IMR-90 (cell line): Measurements from ENCODE around the gene ABHD17A. TPM values are rescaled to one million over a fixed set of nuclear protein-coding genes. Genes with fewer than 3 reads are reported as not detected.
A peak's percentile ranks its signal among the peaks of the same experiment; 100 is the strongest.

Experiments used
- ATAC-seq: fragments of 200-7000 bp; cut with Tn5 transposase; 2 replicates; pipeline ENCODE4 v1.9.1; 2020; ENCODE audit warnings: low read depth, mild to moderate bottlenecking, moderate library complexity
- BruUV-seq: library from RNA; stranded (reverse); fragments of 400-500 nt; replicated peaks from 2 replicates; lab custom pipeline; 2021; lab: Mats Ljungman, UMichigan
- CTCF ChIA-PET: fragments of 300-600 bp; formaldehyde crosslinking; extraction: SDS; loops from one replicate; lab custom pipeline; 2021; ENCODE audit warnings: antibody characterized with exemption; lab: Yijun Ruan, JAX
- POLR2A ChIA-PET: fragments of 300-600 bp; sonication (Branson Sonifier 250); formaldehyde crosslinking; loops from one replicate; lab custom pipeline; 2022; ENCODE audit warnings: antibody characterized with exemption; ENCODE audit not compliant: unreplicated experiment; lab: Charles Lee
- DNase-seq: peaks from one replicate; pipeline ENCODE4 v3.0.0; 2013
- H2AFZ ChIP-seq: replicated peaks from 2 replicates; pipeline ENCODE3; 2013; ENCODE audit warnings: low read length, mild to moderate bottlenecking; ENCODE audit not compliant: poor library complexity
- H2AK5ac ChIP-seq: 2 replicates; pipeline ENCODE4 v1.6.1; 2013; ENCODE audit warnings: low read depth, low read length, inconsistent platforms
- H2AK9ac ChIP-seq: replicated peaks from 2 replicates; pipeline ENCODE3; 2013; ENCODE audit warnings: mild to moderate bottlenecking, low read depth, low read length, moderate library complexity; ENCODE audit not compliant: poor library complexity
- H2BK120ac ChIP-seq: 2 replicates; pipeline ENCODE4 v1.6.1; 2013; ENCODE audit warnings: low read depth, low read length, inconsistent platforms
- H2BK15ac ChIP-seq: 3 replicates; pipeline ENCODE4 v1.6.1; 2013; ENCODE audit warnings: low read depth, low read length, inconsistent platforms
- H2BK20ac ChIP-seq: 2 replicates; pipeline ENCODE4 v1.6.1; 2013; ENCODE audit warnings: low read depth, mild to moderate bottlenecking, inconsistent platforms, low read length, moderate library complexity
- H2BK5ac ChIP-seq: 2 replicates; pipeline ENCODE4 v1.6.1; 2013; ENCODE audit warnings: mild to moderate bottlenecking, low read depth, low read length, inconsistent platforms; ENCODE audit not compliant: poor library complexity, severe bottlenecking
- H3K14ac ChIP-seq: replicated peaks from 2 replicates; pipeline ENCODE4 v1.6.1; 2013; ENCODE audit warnings: low read depth, low read length, inconsistent platforms
- H3K18ac ChIP-seq: 2 replicates; pipeline ENCODE4 v1.6.1; 2013; ENCODE audit warnings: low read depth, low read length, control low read depth
- H3K23ac ChIP-seq: 2 replicates; pipeline ENCODE4 v1.6.1; 2013; ENCODE audit warnings: low read depth, low read length, inconsistent platforms
- H3K27ac ChIP-seq: 2 replicates; pipeline ENCODE4 v1.5.1; 2013; ENCODE audit warnings: mild to moderate bottlenecking, control low read depth, low read length; ENCODE audit not compliant: insufficient read depth
- H3K27me3 ChIP-seq: 2 replicates; pipeline ENCODE4 v1.6.1; 2013; ENCODE audit warnings: low read length; ENCODE audit not compliant: control insufficient read depth, insufficient read depth
- H3K36me3 ChIP-seq: 2 replicates; pipeline ENCODE4 v1.6.1; 2013; ENCODE audit warnings: low read length, mixed read lengths; ENCODE audit not compliant: control insufficient read depth, insufficient read depth
- H3K4ac ChIP-seq: 2 replicates; pipeline ENCODE4 v1.6.1; 2013; ENCODE audit warnings: low read depth, low read length, inconsistent platforms
- H3K4me1 ChIP-seq: 2 replicates; pipeline ENCODE4 v1.6.1; 2013; ENCODE audit warnings: low read length, mixed read lengths; ENCODE audit not compliant: control insufficient read depth, insufficient read depth
- H3K4me2 ChIP-seq: 2 replicates; pipeline ENCODE4 v1.6.1; 2013; ENCODE audit warnings: low read depth, mild to moderate bottlenecking, control low read depth, low read length, moderate library complexity
- H3K4me3 ChIP-seq: 2 replicates; pipeline ENCODE4 v1.5.1; 2013; ENCODE audit warnings: low read depth, mild to moderate bottlenecking, control low read depth, low read length, moderate library complexity; ENCODE audit not compliant: insufficient read depth
- H3K56ac ChIP-seq: 2 replicates; pipeline ENCODE4 v1.6.1; 2013; ENCODE audit warnings: low read length, inconsistent platforms; ENCODE audit not compliant: insufficient read depth; ENCODE audit errors: extremely low read depth
- H3K79me1 ChIP-seq, 2 experiments: 2 replicates each; pipeline ENCODE4 v1.6.1; 2013; ENCODE audit warnings: low read length in 2 of 2, inconsistent platforms in 1 of 2, low read depth in 1 of 2
- H3K9ac ChIP-seq: 2 replicates; pipeline ENCODE4 v1.6.1; 2013; ENCODE audit warnings: low read depth, low read length, control low read depth
- H3K9me1 ChIP-seq: 2 replicates; pipeline ENCODE4 v1.6.1; 2013; ENCODE audit warnings: low read length, inconsistent platforms; ENCODE audit not compliant: insufficient read depth
- H3K9me3 ChIP-seq: 2 replicates; pipeline ENCODE4 v1.6.1; 2013; ENCODE audit warnings: low read length; ENCODE audit not compliant: control insufficient read depth, insufficient read depth
- H4K20me1 ChIP-seq: 2 replicates; pipeline ENCODE4 v1.6.1; 2013; ENCODE audit warnings: low read length, inconsistent platforms; ENCODE audit not compliant: insufficient read depth
- H4K5ac ChIP-seq: 2 replicates; pipeline ENCODE4 v1.6.1; 2013; ENCODE audit warnings: mild to moderate bottlenecking, low read depth, low read length, control low read depth
- H4K8ac ChIP-seq, 2 experiments: 2 replicates each; pipeline ENCODE4 v1.6.1; 2013; ENCODE audit warnings: low read depth in 2 of 2, low read length in 2 of 2, control low read depth in 1 of 2, inconsistent platforms in 1 of 2
- H4K91ac ChIP-seq: 2 replicates; pipeline ENCODE4 v1.6.1; 2013; ENCODE audit warnings: low read depth, low read length, inconsistent platforms; ENCODE audit not compliant: insufficient read depth
- CHD1 ChIP-seq: IDR thresholded peaks from 2 replicates; pipeline ENCODE4 v1.6.1; 2012; ENCODE audit warnings: low read depth, low read length, improper control_type of control experiment
- FOS ChIP-seq: fragments of 150-350 bp; IDR thresholded peaks from 2 replicates; pipeline ENCODE4 v1.6.1; 2016; ENCODE audit warnings: low read depth, low read length
- MXI1 ChIP-seq: IDR thresholded peaks from 2 replicates; pipeline ENCODE4 v1.6.1; 2012; ENCODE audit warnings: low read depth, mild to moderate bottlenecking, low read length, moderate library complexity, borderline replicate concordance
- POLR2A ChIP-seq: IDR thresholded peaks from 2 replicates; pipeline ENCODE4 v1.6.1; 2012; ENCODE audit warnings: mild to moderate bottlenecking, low read depth, low read length
- RCOR1 ChIP-seq: IDR thresholded peaks from 2 replicates; pipeline ENCODE4 v1.6.1; 2012; ENCODE audit warnings: mild to moderate bottlenecking, low read length, improper control_type of control experiment; ENCODE audit not compliant: insufficient replicate concordance
- WGBS, 2 experiments: methylation state at CpG; one replicate each; pipeline versions ENCODE4 v1.1.5 to v1.1.7; 2013; ENCODE audit warnings: missing lambda C conversion rate in 2 of 2; ENCODE audit not compliant: insufficient read length in 1 of 2; ENCODE audit errors: extremely low coverage in 2 of 2; 5-methylcytosine and 5-hydroxymethylcytosine counted together
- dilution Hi-C: fragments of 300-500 bp; cut with HindIII; formaldehyde crosslinking; loops from one replicate; pipeline ENCODE4 v1.14.3; 2018; ENCODE audit warnings: low sequenced_read_pairs; ENCODE audit not compliant: unreplicated experiment
- in situ Hi-C: fragments of 300-500 bp; cut with MboI; formaldehyde crosslinking; loops from 3 replicates; pipeline ENCODE4 v1.14.3; 2019; ENCODE audit warnings: low sequenced_read_pairs, inconsistent platforms, mixed read lengths
- intact Hi-C: fragments of 100-400 bp; cut with micrococcal nuclease; formaldehyde crosslinking; loops from 2 replicates; pipeline ENCODE4 v1.10.0; 2022
- polyA plus RNA-seq, 3 experiments: library from polyadenylated mRNA; depleted of rRNA; stranded (reverse); fragments of >200 nt; gene quantifications; 2 replicates each; pipeline ENCODE4 v1.2.3, GENCODE V29; 2012; ENCODE audit warnings: low replicate concordance in 1 of 3
- total RNA-seq: library from RNA; depleted of rRNA; stranded (reverse); fragments of >200 nt; gene quantifications from 2 replicates; pipeline ENCODE4 v1.2.3, GENCODE V29; 2012

The ABHD17A gene
- total and polyA plus RNA-seq, 2 of the 4 experiments (the other 2 are of a cell fraction): 37.8 to 76.2 TPM

- TF ChIP-seq RCOR1: no peak
- TF ChIP-seq FOS: no peak
- no peak for TF ChIP-seq CHD1
Measured at GRCh38 chr19:1863638-1864479, 21.4 kb downstream of the ABHD17A start (continued).

GRCh38 chr19:1863328-1863637 is 22.0 kb downstream of the ABHD17A start, which contains the start of gene KLF16:
TSS of gene KLF16 (minus strand) at chr19:1863579. CDS start at chr19:1863497, 82 bp downstream.
- H3K4ac ChIP-seq: peak within 1 kb of the TSS; percentile 91
- CTCF ChIA-PET: no interaction called here
- peaks cover 4 to 49% of the 10 kb centered on the region in 2 experiments; a peak in 3 of 4 replicates for H3K79me1 ChIP-seq
- peak within 1 kb of the TSS; percentile 89 for H3K4me2 ChIP-seq
- no peaks in the 10 kb centered on the region for H3K9me3 ChIP-seq
- H4K5ac ChIP-seq: peak within 1 kb of the TSS; percentile 64
- H3K14ac ChIP-seq: peak within 1 kb of the TSS; percentile 74
- H3K27ac ChIP-seq: peak within 1 kb of the TSS; percentile 91
- no peak within 1 kb of the TSS for H2BK120ac ChIP-seq
- no peaks in the 10 kb centered on the region for H3K27me3 ChIP-seq
- DNase-seq (no peak), ATAC-seq (peak; percentile 0)
- peak within 1 kb of the TSS; percentile 77 for H4K91ac ChIP-seq
- H3K36me3 ChIP-seq: no peaks in the 10 kb centered on the region
- TF ChIP-seq POLR2A (peak; percentile 91), MXI1 (no peak)
- no TSS peak for BruUV-seq
- H3K56ac ChIP-seq: peak within 1 kb of the TSS; percentile 86
- H2BK5ac ChIP-seq: peak within 1 kb of the TSS; percentile 90
- H2BK15ac ChIP-seq: no peak within 1 kb of the TSS; the same call in 2 of the 3 replicates
- H2AFZ ChIP-seq: peak within 1 kb of the TSS; percentile 98
- peak within 1 kb of the TSS; percentile 88 for H3K9ac ChIP-seq
- H2AK9ac ChIP-seq: peak within 1 kb of the TSS; percentile 100
- H4K8ac ChIP-seq: peak within 1 kb of the TSS; percentile 83 to 90
- no peak within 1 kb of the TSS for H2BK20ac ChIP-seq
- POLR2A ChIA-PET: no interaction called here
- in situ Hi-C loops (no loop called here), dilution Hi-C loops (no loop called here), intact Hi-C loops (no loop called here)
- peak within 1 kb of the TSS; percentile 98 for H3K4me3 ChIP-seq
- H2AK5ac ChIP-seq: peak within 1 kb of the TSS; percentile 90
- H3K4me1 ChIP-seq: peaks cover 23% of the 10 kb centered on the region
- H3K9me1 ChIP-seq: no peaks in the 10 kb centered on the region; the same call in 1 of the 2 replicates
- peaks cover 46% of the 10 kb centered on the region for H4K20me1 ChIP-seq
- H3K23ac ChIP-seq: peak within 1 kb of the TSS; percentile 76; the same call in 1 of the 2 replicates
- WGBS, 2 experiments: 0% methylated on average over 38 of the region's 63 CpGs; no CpG with 5 or more reads in 1 of the 2 experiments
- peak within 1 kb of the TSS; percentile 31; the same call in 1 of the 2 replicates for H3K18ac ChIP-seq
